GM12878 (cell line): Measurements from ENCODE around the gene TSC22D1.

Source experiments
- ESRRA ChIP-seq: IDR thresholded peaks from 2 replicates; pipeline ENCODE4 v1.6.1; 2012; ENCODE audit warnings: mild to moderate bottlenecking, low read length, improper control_type of control experiment
- HDGF ChIP-seq: fragments of 450-650 bp; IDR thresholded peaks from 2 replicates; pipeline ENCODE4 v1.6.1; 2016; ENCODE audit warnings: antibody characterized with exemption
- JUND ChIP-seq: IDR thresholded peaks from 2 replicates; pipeline ENCODE4 v1.6.1; 2012; ENCODE audit warnings: low read depth, mild to moderate bottlenecking, low read length, improper control_type of control experiment, moderate library complexity
- MYC ChIP-seq: IDR thresholded peaks from 2 replicates; pipeline ENCODE4 v1.6.1; 2011; ENCODE audit warnings: mild to moderate bottlenecking, low read length, moderate library complexity, inconsistent platforms; ENCODE audit not compliant: insufficient read depth, insufficient replicate concordance, insufficient read length, severe bottlenecking
- NFIC ChIP-seq: IDR thresholded peaks from 2 replicates; pipeline ENCODE4 v1.6.1; 2012; ENCODE audit warnings: low read depth, mild to moderate bottlenecking, inconsistent platforms, low read length, moderate library complexity
- NR2C1 ChIP-seq: fragments of 450-650 bp; IDR thresholded peaks from 2 replicates; pipeline ENCODE4 v1.6.1; 2017; ENCODE audit warnings: antibody characterized with exemption, mild to moderate bottlenecking, moderate library complexity
- PAX8 ChIP-seq: fragments of 450-650 bp; IDR thresholded peaks from 2 replicates; pipeline ENCODE4 v1.6.1; 2017; ENCODE audit warnings: mild to moderate bottlenecking, moderate library complexity
- TARDBP ChIP-seq: IDR thresholded peaks from 2 replicates; pipeline ENCODE4 v1.6.1; 2016; ENCODE audit warnings: borderline replicate concordance
- YY1 ChIP-seq: IDR thresholded peaks from 2 replicates; pipeline ENCODE4 v1.6.1; 2011; ENCODE audit warnings: low read depth, mild to moderate bottlenecking, low read length
- ZBED1 ChIP-seq: IDR thresholded peaks from 2 replicates; pipeline ENCODE4 v1.6.1; 2016; ENCODE audit warnings: borderline replicate concordance
- ZNF217 ChIP-seq: fragments of 450-650 bp; IDR thresholded peaks from 2 replicates; pipeline ENCODE4 v1.6.1; 2017; ENCODE audit warnings: antibody characterized with exemption, mild to moderate bottlenecking
- ZSCAN29 ChIP-seq: fragments of 450-650 bp; IDR thresholded peaks from 2 replicates; pipeline ENCODE4 v1.6.1; 2017; ENCODE audit warnings: mild to moderate bottlenecking, moderate library complexity
- TF ChIP-seq, protein P1 (sequence below), 3 experiments: IDR thresholded peaks in 2 of 3; conservative IDR thresholded peaks in 1 of 3; 2 replicates each; pipeline ENCODE4 v1.5.1; 2011; ENCODE audit warnings: low read depth in 3 of 3, low read length in 3 of 3, mild to moderate bottlenecking in 3 of 3, control low read depth in 2 of 3, moderate library complexity in 2 of 3, inconsistent platforms in 1 of 3, mixed read lengths in 1 of 3; ENCODE audit not compliant: control insufficient read depth in 2 of 3, insufficient read depth in 1 of 3; ENCODE audit errors: extremely low read depth in 1 of 3
- TF ChIP-seq, protein P2 (sequence below): IDR thresholded peaks from 2 replicates; pipeline ENCODE4 v1.6.1; 2011; ENCODE audit warnings: low read depth, mild to moderate bottlenecking, low read length, moderate library complexity, borderline replicate concordance; ENCODE audit errors: extremely low read depth

DNA sequence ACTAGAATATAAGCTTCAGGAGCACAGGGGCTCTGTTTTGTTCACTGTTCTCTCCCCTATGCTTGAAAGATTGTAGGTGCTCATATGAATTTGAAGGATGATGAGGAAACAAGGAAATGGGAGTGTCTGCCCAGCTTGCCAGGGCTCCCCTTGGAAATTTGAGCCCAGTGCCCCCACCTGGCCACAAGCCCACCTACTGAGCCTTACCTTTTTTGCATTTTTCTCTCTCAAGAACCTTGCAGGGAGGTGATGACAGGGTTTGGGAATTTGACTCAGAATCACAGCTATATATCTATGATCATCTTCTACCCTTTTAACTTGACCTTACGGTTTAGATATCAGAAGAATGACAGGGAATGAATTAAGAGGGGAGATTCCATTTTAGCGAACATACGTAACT is 168.8 kb downstream of the TSC22D1 start:
- TF ChIP-seq, protein P1, sequence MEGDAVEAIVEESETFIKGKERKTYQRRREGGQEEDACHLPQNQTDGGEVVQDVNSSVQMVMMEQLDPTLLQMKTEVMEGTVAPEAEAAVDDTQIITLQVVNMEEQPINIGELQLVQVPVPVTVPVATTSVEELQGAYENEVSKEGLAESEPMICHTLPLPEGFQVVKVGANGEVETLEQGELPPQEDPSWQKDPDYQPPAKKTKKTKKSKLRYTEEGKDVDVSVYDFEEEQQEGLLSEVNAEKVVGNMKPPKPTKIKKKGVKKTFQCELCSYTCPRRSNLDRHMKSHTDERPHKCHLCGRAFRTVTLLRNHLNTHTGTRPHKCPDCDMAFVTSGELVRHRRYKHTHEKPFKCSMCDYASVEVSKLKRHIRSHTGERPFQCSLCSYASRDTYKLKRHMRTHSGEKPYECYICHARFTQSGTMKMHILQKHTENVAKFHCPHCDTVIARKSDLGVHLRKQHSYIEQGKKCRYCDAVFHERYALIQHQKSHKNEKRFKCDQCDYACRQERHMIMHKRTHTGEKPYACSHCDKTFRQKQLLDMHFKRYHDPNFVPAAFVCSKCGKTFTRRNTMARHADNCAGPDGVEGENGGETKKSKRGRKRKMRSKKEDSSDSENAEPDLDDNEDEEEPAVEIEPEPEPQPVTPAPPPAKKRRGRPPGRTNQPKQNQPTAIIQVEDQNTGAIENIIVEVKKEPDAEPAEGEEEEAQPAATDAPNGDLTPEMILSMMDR (IDR thresholded peaks at IDR 0.05 in 2 of 3, conservative IDR thresholded peaks at IDR 0.05 in 1 of 3; ENCODE audit: control insufficient read depth in 2 of 3, extremely low read depth in 1 of 3, insufficient read depth in 1 of 3, low read depth in 3 of 3, low read length in 3 of 3) = no peak
- TF ChIP-seq JUND (no peak), NR2C1 (no peak), PAX8 (no peak), MYC (no peak), ZBED1 (no peak), ZNF217 (no peak), NFIC (no peak), YY1 (no peak), ZSCAN29 (no peak), ESRRA (no peak), TARDBP (no peak), HDGF (no peak)
- TF ChIP-seq, protein P2, sequence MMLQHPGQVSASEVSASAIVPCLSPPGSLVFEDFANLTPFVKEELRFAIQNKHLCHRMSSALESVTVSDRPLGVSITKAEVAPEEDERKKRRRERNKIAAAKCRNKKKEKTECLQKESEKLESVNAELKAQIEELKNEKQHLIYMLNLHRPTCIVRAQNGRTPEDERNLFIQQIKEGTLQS = no peak
